T1000 (cell line): ENCODE results near the gene RILP.

Experiments used
- DNase-seq: peaks from one replicate; lab custom pipeline; 2025; ENCODE audit warnings: mixed read lengths; lab: John Stamatoyannopoulos, UW

The RILP gene

GRCh38 chr17:1648173-1648962, 1.3 kb downstream of the RILP start:
- no peak for DNase-seq

GRCh38 chr17:1647802-1648171, 1.9 kb downstream of the RILP start:
- DNase-seq, result no peak

- DNase-seq, result no peak
Measured at GRCh38 chr17:1646199-1646875, 3.3 kb downstream of the RILP start.

GRCh38 chr17:1645207-1646171, 4.2 kb downstream of the RILP start, which contains the start of gene SCARF1:
TSS of gene SCARF1 (minus strand) at chr17:1645732. CDS start at chr17:1645697, 35 bp downstream.
- DNase-seq, result no peak

- DNase-seq, result peak; percentile 20
Measured at GRCh38 chr17:1644493-1645206, 5.0 kb downstream of the RILP start.

GRCh38 chr17:1643999-1644492, 5.6 kb downstream of the RILP start:
- no peak for DNase-seq

- no peak for DNase-seq
Measured at GRCh38 chr17:1643293-1643998, 6.2 kb downstream of the RILP start.

- DNase-seq, result no peak
Measured at GRCh38 chr17:1641065-1641403, 8.6 kb downstream of the RILP start.

GRCh38 chr17:1640329-1641064, 9.2 kb downstream of the RILP start:
- no peak for DNase-seq

GRCh38 chr17:1639549-1640180, 10.0 kb downstream of the RILP start:
- DNase-seq, result no peak

GRCh38 chr17:1638624-1639300, 10.9 kb downstream of the RILP start:
- DNase-seq, result no peak

- DNase-seq, result no peak
Measured at GRCh38 chr17:1638171-1638590, 11.5 kb downstream of the RILP start.

- no peak for DNase-seq
Measured at GRCh38 chr17:1636732-1637285, 12.9 kb downstream of the RILP start.

GRCh38 chr17:1635675-1636465, 13.8 kb downstream of the RILP start:
- no peak for DNase-seq

GRCh38 chr17:1634841-1635650, 14.6 kb downstream of the RILP start:
- no peak for DNase-seq

- peak; percentile 17 for DNase-seq
Measured at GRCh38 chr17:1630662-1631061, 19.0 kb downstream of the RILP start.
